HepG2 (cell line): ENCODE data around the gene GGA3. TPM values are rescaled to one million over a fixed set of nuclear protein-coding genes. Genes with fewer than 3 reads are reported as not detected.

Experiments used
- CBFB ChIP-seq: sonication (generic); formaldehyde crosslinking; IDR thresholded peaks from 2 replicates; pipeline ENCODE4 v1.4.0; 2020; ENCODE audit warnings: missing genetic modification reagents
- CENPX ChIP-seq: sonication (generic); formaldehyde crosslinking; IDR thresholded peaks from 2 replicates; pipeline ENCODE4 v1.9.0; 2021; ENCODE audit warnings: mild to moderate bottlenecking, missing genetic modification reagents, moderate library complexity
- FOXA1 ChIP-seq, 2 experiments: fragments of 450-650 bp in 1 of 2; sonication (generic) in 1 of 2; formaldehyde crosslinking in 1 of 2; IDR thresholded peaks; 2 replicates each; pipeline versions ENCODE4 v1.4.0 to v1.6.1; 2016 to 2020; ENCODE audit warnings: missing genetic modification reagents in 1 of 2
- HNRNPLL ChIP-seq: fragments of 200-400 bp; formaldehyde crosslinking; IDR thresholded peaks from 2 replicates; pipeline ENCODE4 v1.6.1; 2017; ENCODE audit warnings: mild to moderate bottlenecking, low read depth, low read length; ENCODE audit not compliant: poor library complexity, severe bottlenecking
- KAT2B ChIP-seq: fragments of 150-350 bp; IDR thresholded peaks from 2 replicates; pipeline ENCODE4 v1.6.1; 2014; ENCODE audit warnings: low read depth, low read length, borderline replicate concordance
- KAT7 ChIP-seq: IDR thresholded peaks from 2 replicates; pipeline ENCODE4 v1.6.1; 2018; ENCODE audit warnings: borderline replicate concordance, missing compliant biosample characterization
- KAT8 ChIP-seq: IDR thresholded peaks from 2 replicates; pipeline ENCODE4 v1.6.1; 2016; ENCODE audit warnings: missing genetic modification reagents, missing compliant biosample characterization
- PRPF4 ChIP-seq: fragments of 200-400 bp; formaldehyde crosslinking; IDR thresholded peaks from 2 replicates; pipeline ENCODE4 v1.6.1; 2016; ENCODE audit warnings: low read length, low read depth; ENCODE audit not compliant: poor library complexity, severe bottlenecking
- RCOR2 ChIP-seq: IDR thresholded peaks from 2 replicates; pipeline ENCODE4 v1.6.1; 2016; ENCODE audit warnings: missing biosample characterization, missing genetic modification reagents
- SATB2 ChIP-seq: sonication (generic); formaldehyde crosslinking; IDR thresholded peaks from 2 replicates; pipeline ENCODE4 v1.5.0; 2020; ENCODE audit warnings: missing genetic modification reagents
- ZBTB49 ChIP-seq: sonication (generic); formaldehyde crosslinking; IDR thresholded peaks from 2 replicates; pipeline ENCODE4 v1.4.0; 2020; ENCODE audit warnings: missing genetic modification reagents, borderline replicate concordance
- ZNF136 ChIP-seq: sonication (generic); formaldehyde crosslinking; IDR thresholded peaks from 2 replicates; pipeline ENCODE4 v1.8.1; 2022; ENCODE audit warnings: low read depth, mild to moderate bottlenecking, moderate library complexity, missing genetic modification reagents
- ZNF253 ChIP-seq: sonication (generic); formaldehyde crosslinking; IDR thresholded peaks from 2 replicates; pipeline ENCODE4 v1.8.0; 2022; ENCODE audit warnings: mild to moderate bottlenecking, missing genetic modification reagents, borderline replicate concordance
- ZNF318 ChIP-seq: sonication (generic); formaldehyde crosslinking; IDR thresholded peaks from 2 replicates; pipeline ENCODE4 v1.4.0; 2020; ENCODE audit warnings: mild to moderate bottlenecking, missing genetic modification reagents
- ZNF547 ChIP-seq: sonication (generic); formaldehyde crosslinking; IDR thresholded peaks from 2 replicates; pipeline ENCODE4 v1.5.1; 2020; ENCODE audit warnings: mild to moderate bottlenecking, missing genetic modification reagents
- ZNF616 ChIP-seq: sonication (generic); formaldehyde crosslinking; IDR thresholded peaks from 2 replicates; pipeline ENCODE4 v1.5.0; 2020; ENCODE audit warnings: low read depth, mild to moderate bottlenecking, missing genetic modification reagents
- polyA plus RNA-seq, 8 experiments: library from polyadenylated mRNA; depleted of rRNA in 3 of 8; stranded (reverse) in 7 of 8; unstranded in 1 of 8; fragments of >200 nt; fragmentation: Illumina TruSeq in 4 of 8; extraction: Trizol in 4 of 8; gene quantifications; 2 replicates each; pipeline versions ENCODE4 v1.2.1 to v1.2.3, GENCODE V29; 2011 to 2016; ENCODE audit warnings: low read depth in 4 of 8, missing spikeins in 1 of 8, mixed read lengths in 1 of 8; ENCODE audit not compliant: insufficient read depth in 1 of 8
- total RNA-seq, 5 experiments: library from RNA; depleted of rRNA; stranded (reverse); fragments of >200 nt; fragmentation: Illumina TruSeq; extraction: Trizol; gene quantifications; 2 replicates each; pipeline ENCODE4 v1.2.3, GENCODE V29; 2016; ENCODE audit warnings: low read depth in 1 of 5
- TF ChIP-seq, protein P1 (sequence below): sonication (generic); formaldehyde crosslinking; IDR thresholded peaks from 2 replicates; pipeline ENCODE4 v1.4.0; 2020; ENCODE audit warnings: low read depth, mild to moderate bottlenecking, missing genetic modification reagents

Gene GGA3
- total and polyA plus RNA-seq, 2 of the 13 experiments (the other 11 are each of a cell fraction or from before 2014, with no cell fraction given) = 28.4 to 43.7 TPM

DNA sequence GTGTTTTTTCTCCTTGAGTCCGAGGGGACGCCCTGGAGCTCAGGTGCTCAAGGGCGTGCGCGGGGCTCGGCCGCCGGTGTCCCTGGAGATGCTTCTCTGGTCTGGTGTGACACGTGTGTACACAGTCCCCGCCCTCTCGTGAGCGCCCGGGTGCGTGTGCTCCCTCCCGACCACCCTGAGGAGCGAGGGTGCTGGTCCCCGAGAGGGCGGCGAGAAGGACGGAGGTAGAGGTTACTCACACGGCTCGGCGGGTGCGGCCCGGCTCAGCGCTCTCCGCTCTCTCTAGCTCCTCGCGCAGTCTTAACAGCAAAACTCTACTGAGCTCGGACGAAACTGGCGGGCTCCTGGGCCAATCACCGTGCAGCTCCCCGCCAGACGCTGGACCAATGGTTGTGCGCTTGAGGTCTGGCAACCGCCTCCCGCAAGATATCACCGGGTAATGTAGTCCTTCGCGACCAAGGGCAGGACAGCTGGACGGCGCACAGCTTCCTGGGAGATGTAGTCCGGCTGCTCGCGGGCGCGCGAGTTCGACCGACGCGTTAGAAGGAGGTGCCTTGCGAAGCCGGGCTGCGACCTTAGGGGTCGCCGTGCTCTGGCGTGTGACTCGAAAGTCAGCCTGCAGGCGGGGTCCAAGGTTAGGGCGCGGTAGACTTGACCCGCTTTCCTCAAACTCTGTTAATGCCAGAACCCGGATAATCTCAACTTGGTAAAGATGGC, 27.9 kb upstream of the GGA3 start, which contains the start of gene SLC25A19 (continued):
- TF ChIP-seq, protein P1, sequence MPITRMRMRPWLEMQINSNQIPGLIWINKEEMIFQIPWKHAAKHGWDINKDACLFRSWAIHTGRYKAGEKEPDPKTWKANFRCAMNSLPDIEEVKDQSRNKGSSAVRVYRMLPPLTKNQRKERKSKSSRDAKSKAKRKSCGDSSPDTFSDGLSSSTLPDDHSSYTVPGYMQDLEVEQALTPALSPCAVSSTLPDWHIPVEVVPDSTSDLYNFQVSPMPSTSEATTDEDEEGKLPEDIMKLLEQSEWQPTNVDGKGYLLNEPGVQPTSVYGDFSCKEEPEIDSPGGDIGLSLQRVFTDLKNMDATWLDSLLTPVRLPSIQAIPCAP (CRISPR knock-in tag) = no peak; the same call in 1 of the 2 replicates
- TF ChIP-seq FOXA1 (IDR thresholded peaks at IDR 0.05) (no peak), FOXA1 (CRISPR knock-in tag; IDR thresholded peaks at IDR 0.05) (peak; percentile 76), KAT2B (no peak), SATB2 (CRISPR knock-in tag) (no peak), CBFB (peak; percentile 87), HNRNPLL (peak; percentile 93), RCOR2 (peak; percentile 54; the same call in 1 of the 2 replicates), KAT8 (CRISPR knock-in tag) (peak; percentile 87), CENPX (CRISPR knock-in tag) (no peak), KAT7 (CRISPR knock-in tag) (peak; percentile 90), ZNF318 (CRISPR knock-in tag) (no peak; the same call in 1 of the 2 replicates), PRPF4 (no peak), ZNF547 (peak; percentile 74), ZNF253 (CRISPR knock-in tag) (no peak), ZBTB49 (CRISPR knock-in tag) (no peak), ZNF136 (CRISPR knock-in tag) (0 out of 2 replicates have a peak, but pooled peaks have one; percentile 75), ZNF616 (CRISPR knock-in tag) (peak; percentile 28; the same call in 1 of the 2 replicates)
